HG03439 (cell line): ENCODE data around the gene IGF2BP2.
"Not testable (repeated sequence)": the region's sequence is repeated elsewhere in the genome, so short reads cannot be mapped to it uniquely, and the experiment has no call there.

Experiments
- ATAC-seq: cut with Tn5 transposase; IDR thresholded peaks from one replicate; pipeline ENCODE4 v1.9.1; 2021; ENCODE audit warnings: mild to moderate bottlenecking, moderate library complexity; ENCODE audit not compliant: unreplicated experiment

Gene IGF2BP2

GRCh38 chr3:185825006-185825638, at the start of gene IGF2BP2:
IGF2BP2 (minus strand) TSS chr3:185825042; CDS start chr3:185824960, 82 bp downstream.
- ATAC-seq: peak; percentile 55

- no peak for ATAC-seq
Measured at GRCh38 chr3:185874119-185874518, 49.3 kb upstream of the IGF2BP2 start.

- ATAC-seq: no peak
Measured at GRCh38 chr3:185867650-185868049, 42.8 kb upstream of the IGF2BP2 start.

GRCh38 chr3:185866995-185867394, 42.2 kb upstream of the IGF2BP2 start:
- ATAC-seq: no peak

GRCh38 chr3:185866555-185866954, 41.7 kb upstream of the IGF2BP2 start:
- ATAC-seq: no peak

- no peak for ATAC-seq
Measured at GRCh38 chr3:185865247-185865646, 40.4 kb upstream of the IGF2BP2 start.

GRCh38 chr3:185864767-185865166, 39.9 kb upstream of the IGF2BP2 start:
- no peak for ATAC-seq

- no peak for ATAC-seq
Measured at GRCh38 chr3:185862920-185863319, 38.1 kb upstream of the IGF2BP2 start.

- ATAC-seq: no peak
Measured at GRCh38 chr3:185859294-185859972, 34.6 kb upstream of the IGF2BP2 start.

GRCh38 chr3:185858502-185859225, 33.8 kb upstream of the IGF2BP2 start:
- no peak for ATAC-seq

- ATAC-seq: no peak
Measured at GRCh38 chr3:185857208-185857607, 32.4 kb upstream of the IGF2BP2 start.

GRCh38 chr3:185856652-185857051, 31.8 kb upstream of the IGF2BP2 start:
- no peak for ATAC-seq

- not testable (repeated sequence) for ATAC-seq
Measured at GRCh38 chr3:185853771-185854170, 28.9 kb upstream of the IGF2BP2 start.

- ATAC-seq: no peak
Measured at GRCh38 chr3:185852635-185853034, 27.8 kb upstream of the IGF2BP2 start.

- no peak for ATAC-seq
Measured at GRCh38 chr3:185851959-185852358, 27.1 kb upstream of the IGF2BP2 start.

- no peak for ATAC-seq
Measured at GRCh38 chr3:185851046-185851445, 26.2 kb upstream of the IGF2BP2 start.

GRCh38 chr3:185847506-185847905, 22.7 kb upstream of the IGF2BP2 start:
- no peak for ATAC-seq

- ATAC-seq: no peak
Measured at GRCh38 chr3:185846037-185846436, 21.2 kb upstream of the IGF2BP2 start.

GRCh38 chr3:185844051-185844450, 19.2 kb upstream of the IGF2BP2 start:
- ATAC-seq: no peak

- no peak for ATAC-seq
Measured at GRCh38 chr3:185843635-185844034, 18.8 kb upstream of the IGF2BP2 start.

GRCh38 chr3:185843126-185843525, 18.3 kb upstream of the IGF2BP2 start:
- ATAC-seq: no peak

- ATAC-seq: no peak
Measured at GRCh38 chr3:185842241-185842640, 17.4 kb upstream of the IGF2BP2 start.
